ENCODE measurements around the gene PRKN. TPM values are rescaled to one million over a fixed set of nuclear protein-coding genes. Genes with fewer than 3 reads are reported as not detected.

The PRKN gene
- total RNA-seq, 1 experiment from 2014 or later = 0.46 TPM

DNA sequence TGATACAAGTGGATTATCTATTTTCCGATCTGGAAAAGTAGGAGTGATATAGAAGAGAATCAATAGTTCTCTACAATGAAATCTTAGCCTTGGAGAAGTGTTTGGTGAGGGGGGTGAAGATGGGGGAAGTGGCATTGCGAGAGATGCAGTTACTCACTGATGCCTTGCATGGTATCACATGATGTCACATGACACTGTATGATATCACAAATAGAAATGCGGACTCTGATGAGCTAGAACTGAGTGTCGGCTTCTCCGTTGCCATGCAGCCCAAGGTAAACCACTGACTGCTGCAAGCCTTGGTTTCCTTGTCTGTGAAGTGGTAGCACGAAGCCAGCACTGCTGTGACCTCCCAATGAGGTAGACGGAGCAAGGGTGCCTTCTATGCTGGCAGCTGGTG lies 1050.4 kb downstream of the PRKN start:
- Histone ChIP-seq H3K27ac (ENCODE audit: low read length) (no peak overlapping the region), H3K36me3 (ENCODE audit: control insufficient read depth, insufficient read depth, low read length) (no peaks in the 10 kb centered on the region), H3K4me3 (ENCODE audit: low read depth in 2 of 2, low read length in 2 of 2) (no peak overlapping the region), H3K4me1 (ENCODE audit: control insufficient read depth, insufficient read depth, low read length) (no peaks in the 10 kb centered on the region), H3K27me3 (ENCODE audit: control insufficient read depth, insufficient read depth, low read length) (no peaks in the 10 kb centered on the region), H3K9me3 (ENCODE audit: control insufficient read depth, insufficient read depth, low read depth, low read length) (no peaks in the 10 kb centered on the region)
- DNase-seq (ENCODE audit: low read depth, low spot score) = no peak
- intact Hi-C loops (cut with micrococcal nuclease; ENCODE audit: unreplicated experiment) (no loop called here), in situ Hi-C loops (cut with HindIII; ENCODE audit: low pct_unique_long_range_greater_than_20kb, low sequenced_read_pairs) (no loop called here)
- TF ChIP-seq TCF7L2 (IDR thresholded peaks at IDR 0.05; ENCODE audit: low read depth, low read length) (no peak), CTCF (IDR thresholded peaks at IDR 0.05) (no peak), POLR2AphosphoS5 (IDR thresholded peaks at IDR 0.05; ENCODE audit: low read depth, low read length) (no peak), SIN3A (IDR thresholded peaks at IDR 0.05; ENCODE audit: borderline replicate concordance, insufficient read depth, low read depth, low read length) (no peak)
- TF ChIP-seq, protein P1, sequence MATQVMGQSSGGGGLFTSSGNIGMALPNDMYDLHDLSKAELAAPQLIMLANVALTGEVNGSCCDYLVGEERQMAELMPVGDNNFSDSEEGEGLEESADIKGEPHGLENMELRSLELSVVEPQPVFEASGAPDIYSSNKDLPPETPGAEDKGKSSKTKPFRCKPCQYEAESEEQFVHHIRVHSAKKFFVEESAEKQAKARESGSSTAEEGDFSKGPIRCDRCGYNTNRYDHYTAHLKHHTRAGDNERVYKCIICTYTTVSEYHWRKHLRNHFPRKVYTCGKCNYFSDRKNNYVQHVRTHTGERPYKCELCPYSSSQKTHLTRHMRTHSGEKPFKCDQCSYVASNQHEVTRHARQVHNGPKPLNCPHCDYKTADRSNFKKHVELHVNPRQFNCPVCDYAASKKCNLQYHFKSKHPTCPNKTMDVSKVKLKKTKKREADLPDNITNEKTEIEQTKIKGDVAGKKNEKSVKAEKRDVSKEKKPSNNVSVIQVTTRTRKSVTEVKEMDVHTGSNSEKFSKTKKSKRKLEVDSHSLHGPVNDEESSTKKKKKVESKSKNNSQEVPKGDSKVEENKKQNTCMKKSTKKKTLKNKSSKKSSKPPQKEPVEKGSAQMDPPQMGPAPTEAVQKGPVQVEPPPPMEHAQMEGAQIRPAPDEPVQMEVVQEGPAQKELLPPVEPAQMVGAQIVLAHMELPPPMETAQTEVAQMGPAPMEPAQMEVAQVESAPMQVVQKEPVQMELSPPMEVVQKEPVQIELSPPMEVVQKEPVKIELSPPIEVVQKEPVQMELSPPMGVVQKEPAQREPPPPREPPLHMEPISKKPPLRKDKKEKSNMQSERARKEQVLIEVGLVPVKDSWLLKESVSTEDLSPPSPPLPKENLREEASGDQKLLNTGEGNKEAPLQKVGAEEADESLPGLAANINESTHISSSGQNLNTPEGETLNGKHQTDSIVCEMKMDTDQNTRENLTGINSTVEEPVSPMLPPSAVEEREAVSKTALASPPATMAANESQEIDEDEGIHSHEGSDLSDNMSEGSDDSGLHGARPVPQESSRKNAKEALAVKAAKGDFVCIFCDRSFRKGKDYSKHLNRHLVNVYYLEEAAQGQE (IDR thresholded peaks at IDR 0.05; ENCODE audit: insufficient read depth in 1 of 2, low read depth in 2 of 2, low read length in 1 of 2) = no peak
- no TSS peak for BruUV-seq (replicated peaks)
- ChIA-PET CTCF (no interaction called here), POLR2A (no interaction called here)
- no peak for ATAC-seq

DNA sequence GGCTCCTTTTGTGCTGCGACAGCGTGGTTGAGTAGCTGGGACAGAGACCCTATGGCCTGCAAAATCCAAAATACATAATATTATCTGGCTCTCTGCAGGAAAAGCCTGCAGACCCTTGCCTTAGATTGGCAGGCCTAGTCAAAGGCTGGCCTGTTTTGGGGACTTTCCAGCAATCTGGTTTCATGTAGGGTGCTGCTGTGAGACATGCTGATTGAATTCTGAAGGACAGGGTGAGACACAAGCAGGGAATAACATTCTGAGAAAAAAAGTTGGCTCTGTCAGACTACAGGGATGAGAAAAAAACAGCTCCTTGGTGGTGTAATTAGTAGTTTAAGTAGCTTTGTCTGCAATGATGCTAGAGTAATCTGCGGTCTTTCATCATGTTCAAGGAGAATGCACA lies 1051.0 kb downstream of the PRKN start:
- intact Hi-C loops (cut with micrococcal nuclease; ENCODE audit: unreplicated experiment) (no loop called here), in situ Hi-C loops (cut with HindIII; ENCODE audit: low pct_unique_long_range_greater_than_20kb, low sequenced_read_pairs) (no loop called here)
- POLR2A ChIA-PET = no interaction called here
- no peaks in the 10 kb centered on the region for H3K9me3 ChIP-seq (ENCODE audit: control insufficient read depth, insufficient read depth, low read depth, low read length)
- H3K4me3 ChIP-seq (ENCODE audit: low read depth in 2 of 2, low read length in 2 of 2) = no peak overlapping the region
- H3K27ac ChIP-seq (ENCODE audit: low read length) = no peak overlapping the region
- H3K27me3 ChIP-seq (ENCODE audit: control insufficient read depth, insufficient read depth, low read length) = no peaks in the 10 kb centered on the region
- ATAC-seq (no peak), DNase-seq (ENCODE audit: low read depth, low spot score) (no peak)
- CTCF ChIA-PET = no interaction called here
- H3K36me3 ChIP-seq (ENCODE audit: control insufficient read depth, insufficient read depth, low read length) = no peaks in the 10 kb centered on the region
- no peaks in the 10 kb centered on the region for H3K4me1 ChIP-seq (ENCODE audit: control insufficient read depth, insufficient read depth, low read length)
- TF ChIP-seq, protein P1 (IDR thresholded peaks at IDR 0.05; ENCODE audit: insufficient read depth in 1 of 2, low read depth in 2 of 2, low read length in 1 of 2) = no peak
- TF ChIP-seq TCF7L2 (IDR thresholded peaks at IDR 0.05; ENCODE audit: low read depth, low read length) = no peak
- no peak for TF ChIP-seq POLR2AphosphoS5 (IDR thresholded peaks at IDR 0.05; ENCODE audit: low read depth, low read length)
- TF ChIP-seq CTCF (IDR thresholded peaks at IDR 0.05) = no peak
- no peak for TF ChIP-seq SIN3A (IDR thresholded peaks at IDR 0.05; ENCODE audit: borderline replicate concordance, insufficient read depth, low read depth, low read length)
- BruUV-seq (replicated peaks) = no TSS peak
